Tongue (tissue), 2 donors: ENCODE measurements around the gene KIF9. TPM values are rescaled to one million over a fixed set of nuclear protein-coding genes. Genes with fewer than 3 reads are reported as not detected.
"Not testable (repeated sequence)": the region's sequence is repeated elsewhere in the genome, so short reads cannot be mapped to it uniquely, and the experiment has no call there.

Source experiments
- DNase-seq: peaks from one replicate; pipeline ENCODE4 v3.0.0-alpha.2; 2015
- total RNA-seq: library from RNA; depleted of rRNA; stranded (reverse); fragments of >200 nt; gene quantifications from one replicate; pipeline ENCODE4 v1.2.3, GENCODE V29; 2014

Gene KIF9
- total RNA-seq, 1 donor from 2014 or later, result 9.1 TPM

DNA sequence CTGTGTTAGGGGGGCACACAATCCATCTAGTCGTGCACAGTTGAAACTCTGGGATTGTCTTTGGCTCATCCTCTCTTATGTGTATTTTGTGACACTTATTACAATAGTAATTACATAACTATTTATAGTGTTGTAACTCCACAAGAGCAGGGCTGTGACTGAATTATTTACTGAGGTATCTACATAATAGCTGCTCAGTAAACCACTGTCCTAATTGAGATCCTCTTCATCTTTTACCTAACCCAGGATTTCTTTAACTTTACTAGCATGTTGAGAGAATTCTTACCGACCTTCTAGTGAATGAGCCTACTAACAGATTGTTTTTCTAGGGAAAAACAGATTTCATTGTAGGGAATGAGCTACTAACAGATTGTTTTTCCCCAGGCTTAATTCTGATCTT, 11.2 kb upstream of the KIF9 start:
- no peak for DNase-seq

- DNase-seq, result not testable (repeated sequence)
Measured at GRCh38 chr3:47291754-47292420, 9.3 kb upstream of the KIF9 start.

DNA sequence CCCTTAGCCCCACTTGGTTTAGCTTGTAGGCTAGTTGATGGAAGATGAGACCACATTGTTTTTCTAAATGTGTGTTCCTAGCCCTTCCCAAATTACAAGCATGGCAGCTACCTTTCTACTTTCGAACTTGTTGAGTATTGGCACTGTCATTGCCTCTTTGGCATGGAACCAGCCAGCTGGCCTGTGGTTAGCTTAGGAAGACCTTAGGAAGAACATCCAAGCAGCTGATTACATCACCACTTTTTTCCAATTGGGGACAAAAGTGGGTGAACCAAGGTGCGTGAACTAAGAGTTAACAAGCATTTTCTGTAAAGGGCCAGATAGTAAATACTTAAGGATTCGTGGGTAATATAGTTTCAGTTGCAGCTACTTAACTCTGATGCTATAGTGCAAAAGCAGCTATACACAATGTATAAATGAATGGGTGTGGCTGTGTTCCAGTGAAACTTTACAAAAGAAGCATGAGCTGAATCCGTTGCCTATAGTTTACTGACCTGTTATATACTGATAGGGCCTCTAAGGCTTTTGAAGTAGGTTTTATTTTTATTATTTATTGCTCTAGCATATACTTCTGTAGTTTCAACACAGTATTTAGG, 8.7 kb upstream of the KIF9 start:
- DNase-seq, result no peak

DNA sequence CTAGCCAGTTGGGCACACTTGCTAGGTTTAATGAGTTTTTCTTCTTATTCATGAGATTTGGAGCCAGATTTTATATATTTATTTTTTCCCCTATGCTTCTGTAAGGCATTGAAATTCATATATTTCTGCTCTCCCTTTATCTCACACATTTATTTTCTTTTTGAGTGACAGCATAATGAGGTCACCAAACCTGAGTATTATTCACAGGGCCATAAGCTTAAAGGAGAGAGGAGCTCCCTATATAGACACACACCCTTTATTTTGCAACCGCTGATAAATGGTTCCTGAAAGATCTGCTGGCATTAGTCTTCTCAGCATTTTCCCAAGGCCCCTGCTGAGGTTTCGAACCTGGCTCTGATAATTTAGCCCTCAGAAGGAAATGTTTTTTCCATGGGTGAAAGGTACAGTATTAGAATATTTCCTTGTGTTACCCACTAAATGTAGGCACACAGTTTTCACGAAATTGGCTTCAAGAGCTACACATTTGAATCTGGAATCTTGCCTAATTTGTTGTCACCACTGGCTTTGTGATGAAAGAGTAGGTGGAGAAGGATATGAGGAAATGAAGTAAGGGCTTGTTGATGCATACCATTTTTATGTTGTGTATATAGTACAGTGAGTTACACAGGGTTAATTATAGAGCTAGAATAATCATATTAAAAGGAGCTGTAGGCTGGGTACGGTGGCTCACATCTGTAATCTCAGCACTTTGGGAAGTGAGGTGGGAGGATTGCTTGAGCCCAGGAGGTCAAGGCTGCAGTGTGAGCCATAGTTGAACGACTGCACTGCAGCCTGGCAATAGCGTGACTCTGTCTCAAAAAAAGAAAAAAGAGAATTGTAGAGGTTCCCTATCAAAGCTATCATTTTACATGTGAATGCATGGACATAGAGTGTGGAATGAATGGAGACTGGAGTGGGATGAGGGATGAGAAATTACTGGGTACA, 6.6 kb upstream of the KIF9 start:
- no peak for DNase-seq

- DNase-seq, result peak; percentile 37
Measured at GRCh38 chr3:47283591-47284364, 1.2 kb upstream of the KIF9 start.

DNA sequence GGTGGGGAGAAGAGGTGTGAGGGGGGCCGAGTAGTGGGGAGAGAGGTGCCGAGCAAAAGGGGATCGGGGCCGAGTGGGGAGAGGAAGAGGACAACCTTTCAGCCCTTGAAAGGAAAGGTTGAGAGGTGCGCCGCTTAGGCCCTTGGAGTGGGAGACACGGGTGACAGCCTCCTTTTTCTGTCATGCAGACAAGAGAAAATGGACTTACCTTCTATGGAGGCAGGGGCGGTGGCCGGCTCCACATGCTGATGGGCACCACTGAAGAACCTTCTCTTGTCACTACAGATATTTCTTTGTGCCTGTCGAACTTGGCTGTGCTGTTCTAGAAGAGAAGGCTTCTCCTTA, 566 bp upstream of the KIF9 start:
- peak; percentile 35 for DNase-seq

DNA sequence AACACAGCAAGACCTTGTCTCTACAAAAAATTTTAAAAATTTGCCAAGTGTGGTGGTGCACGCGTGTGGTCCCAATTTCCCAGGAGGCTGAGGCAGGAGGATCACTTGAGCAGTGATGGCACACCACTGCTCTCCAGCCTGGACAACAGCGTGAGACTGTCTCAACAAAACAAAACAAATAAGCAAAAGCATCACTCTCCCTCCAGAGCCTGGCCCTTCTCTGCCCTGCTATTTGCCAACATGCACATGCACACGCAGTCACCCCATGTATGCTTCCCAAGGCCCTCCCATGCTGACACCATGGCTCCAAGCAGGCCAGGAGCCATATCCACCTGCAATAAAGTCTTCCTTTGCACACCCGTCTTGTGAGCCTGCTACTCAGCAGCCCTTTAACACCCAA, 2.1 kb downstream of the KIF9 start:
- DNase-seq, result no peak

- DNase-seq, result no peak
Measured at GRCh38 chr3:47276558-47276957, 6.0 kb downstream of the KIF9 start.

DNA sequence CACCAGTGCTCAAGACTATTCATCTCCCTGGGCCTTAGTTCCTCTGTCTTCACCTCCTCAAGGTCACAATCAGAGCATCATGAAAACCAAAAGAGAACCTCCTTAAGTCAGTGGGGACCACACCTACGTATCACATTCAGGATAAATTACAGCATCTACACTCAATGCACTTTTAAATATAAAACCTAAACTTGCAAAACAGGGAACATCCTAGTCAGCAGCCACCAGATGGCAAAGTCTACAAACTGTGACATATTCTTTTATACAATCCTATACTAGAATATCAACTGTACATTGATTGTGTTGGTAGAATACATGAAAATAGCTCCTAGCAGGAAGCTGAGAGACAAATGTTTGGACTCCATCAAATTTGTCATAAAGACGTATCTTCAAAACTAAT, 7.9 kb downstream of the KIF9 start:
- no peak for DNase-seq

- no peak for DNase-seq
Measured at GRCh38 chr3:47273564-47273963, 9.0 kb downstream of the KIF9 start.

GRCh38 chr3:47270526-47270925, 12.1 kb downstream of the KIF9 start:
- DNase-seq, result no peak

DNA sequence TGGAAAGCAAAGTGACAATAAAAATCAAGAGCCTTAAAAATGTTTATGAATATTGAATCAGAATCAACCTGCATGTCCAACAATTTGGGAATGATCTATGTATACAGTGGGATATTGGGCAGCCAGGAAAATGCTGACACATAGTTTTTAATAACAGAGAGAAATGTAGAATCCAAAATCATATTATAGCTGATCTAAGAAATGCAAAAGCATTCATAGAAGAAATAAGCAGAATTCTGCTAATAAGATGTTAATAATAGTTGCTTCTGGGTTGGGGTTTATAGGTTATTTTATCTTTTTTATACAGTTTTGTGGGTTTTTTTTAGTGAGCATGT, 15.1 kb downstream of the KIF9 start:
- DNase-seq, result no peak

DNA sequence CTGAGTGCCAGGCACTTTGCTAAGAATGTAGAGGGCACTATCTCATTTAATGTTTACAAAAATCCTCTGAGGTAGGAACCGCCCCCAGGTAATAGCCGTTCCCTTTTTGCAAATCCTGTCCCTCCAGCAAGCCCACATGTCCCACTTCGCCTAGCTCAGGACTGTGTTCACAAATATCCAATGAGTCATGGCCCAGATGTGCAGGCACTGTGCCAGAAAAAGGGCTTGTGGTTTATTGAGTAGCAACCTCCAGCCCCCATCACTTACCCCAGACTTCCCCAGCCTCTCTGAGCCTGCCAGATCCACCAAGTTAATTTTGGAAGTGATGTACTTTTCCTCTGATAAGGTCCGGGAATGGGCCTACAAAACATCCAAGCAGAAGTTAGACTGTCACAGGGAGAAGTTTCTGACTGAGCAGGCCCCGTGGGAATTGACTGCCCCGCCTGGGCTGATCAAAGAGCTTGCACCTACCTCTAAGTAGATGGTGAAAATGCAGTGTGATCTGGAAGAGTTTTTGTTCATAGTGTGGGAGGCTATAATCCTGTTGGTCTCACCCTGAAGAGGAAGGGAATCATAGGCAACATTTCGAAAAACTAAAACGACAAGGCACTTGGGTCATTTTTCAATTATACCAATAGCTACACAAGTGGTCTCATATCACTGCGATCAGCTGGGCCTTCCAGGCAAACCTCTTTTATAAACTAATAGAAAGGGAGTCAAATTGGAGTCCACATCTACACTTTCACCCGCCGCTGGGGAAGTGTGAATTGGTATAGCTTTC, 15.7 kb downstream of the KIF9 start:
- peak; percentile 84 for DNase-seq

DNA sequence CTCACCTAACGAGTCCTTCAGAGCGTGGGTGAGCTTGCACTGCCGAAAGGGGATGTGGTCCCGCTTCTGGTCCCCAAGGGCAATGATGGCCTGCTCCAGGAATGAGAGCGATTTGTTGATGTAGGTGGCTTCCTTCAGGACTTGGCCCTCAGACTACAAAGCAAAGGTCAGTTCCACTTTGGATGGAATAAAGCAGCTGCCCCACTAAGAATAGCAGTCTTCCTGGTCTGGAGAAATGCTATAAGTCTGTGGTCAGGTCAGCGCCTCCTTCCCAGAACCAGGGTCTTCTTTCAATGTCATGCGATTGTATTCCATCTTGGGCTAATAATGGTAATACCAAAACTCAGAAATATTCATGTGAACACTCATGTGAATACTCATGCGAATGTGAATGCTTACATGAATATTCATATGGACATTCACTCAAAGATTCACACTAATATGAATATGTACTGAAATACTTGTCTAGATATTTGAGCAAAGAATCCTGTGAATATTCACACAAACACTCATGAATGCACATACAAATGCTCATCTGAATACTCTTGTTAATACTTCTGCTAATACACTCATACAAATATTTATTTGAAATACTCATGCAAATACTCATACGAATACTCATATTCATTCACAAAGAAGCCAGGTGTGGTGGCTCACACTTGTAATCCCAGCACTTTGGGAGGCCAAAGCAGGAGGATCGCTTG, 16.7 kb downstream of the KIF9 start:
- no peak for DNase-seq

DNA sequence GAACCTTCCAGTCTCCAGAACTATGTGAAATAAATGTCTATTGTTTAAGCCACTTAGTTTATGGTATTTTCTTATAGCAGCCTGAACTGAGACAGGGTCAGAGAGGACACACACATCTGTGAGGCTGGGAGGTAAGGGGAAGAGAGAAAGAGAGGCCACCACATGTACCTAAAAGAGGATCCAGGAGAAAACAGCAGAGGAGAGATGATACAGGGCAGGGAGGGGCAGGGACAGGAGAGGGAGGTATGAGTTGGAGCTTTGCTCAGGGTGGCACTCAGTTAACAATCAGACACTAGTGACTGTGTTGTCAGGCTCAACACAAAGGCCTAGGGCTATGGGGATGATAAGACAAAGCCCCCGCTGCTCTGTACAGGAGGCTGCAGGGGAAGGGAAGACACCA, 17.6 kb downstream of the KIF9 start:
- DNase-seq, result no peak

GRCh38 chr3:47261301-47261700, 21.3 kb downstream of the KIF9 start:
- no peak for DNase-seq

DNA sequence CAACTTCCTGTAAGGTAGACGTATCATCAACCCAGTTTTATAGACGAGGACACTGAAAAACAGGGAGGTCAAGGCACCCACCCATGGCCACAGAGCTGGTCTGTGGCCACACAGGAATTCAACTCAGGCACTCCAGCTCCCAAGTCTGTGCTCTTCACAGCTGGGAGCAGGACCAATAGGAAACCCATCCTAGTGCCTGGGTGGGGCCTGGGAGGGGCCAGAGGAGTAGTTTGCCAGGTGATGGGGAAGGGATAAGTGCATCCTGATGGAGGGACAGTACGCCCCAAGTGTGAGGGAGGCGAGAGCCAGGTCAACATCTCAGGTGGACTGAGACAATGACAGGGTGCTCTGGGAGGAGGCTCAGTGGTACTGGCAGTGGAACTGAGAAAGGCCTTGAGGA, 22.0 kb downstream of the KIF9 start:
- DNase-seq, result no peak

DNA sequence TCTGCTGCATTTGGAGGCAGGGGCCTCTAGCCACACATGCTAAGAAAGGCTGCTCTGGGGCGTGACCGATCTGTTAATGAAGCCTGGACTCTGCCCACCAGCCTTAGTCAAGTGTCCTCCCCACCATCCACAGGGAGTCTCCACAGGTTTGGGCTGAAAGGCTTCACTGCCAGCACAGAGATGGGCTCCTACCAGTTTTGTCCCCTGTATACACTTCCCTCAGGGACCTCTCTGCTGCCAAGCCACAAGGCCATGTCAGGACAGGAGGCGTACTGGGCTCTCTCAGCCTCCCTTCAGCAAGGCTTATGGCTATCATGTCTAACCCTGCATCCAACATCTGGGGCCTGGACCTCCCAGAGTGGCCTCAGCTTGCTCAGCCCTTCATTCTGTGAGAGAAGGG, 23.5 kb downstream of the KIF9 start:
- DNase-seq, result no peak

DNA sequence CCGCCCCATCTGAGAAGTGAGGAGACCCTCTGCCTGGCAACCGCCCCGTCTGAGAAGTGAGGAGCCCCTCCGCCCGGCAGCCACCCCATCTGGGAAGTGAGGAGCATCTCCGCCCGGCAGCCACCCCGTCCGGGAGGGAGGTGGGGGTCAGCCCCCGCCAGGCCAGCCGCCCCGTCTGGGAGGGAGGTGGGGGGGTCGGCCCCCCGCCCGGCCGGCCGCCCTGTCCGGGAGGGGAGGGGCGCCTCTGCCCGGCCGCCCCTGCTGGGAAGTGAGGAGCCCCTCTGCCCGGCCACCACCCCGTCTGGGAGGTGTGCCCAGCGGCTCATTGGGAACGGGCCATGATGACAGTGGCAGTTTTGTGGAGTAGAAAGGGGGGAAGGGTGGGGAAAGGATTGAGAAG, 26.3 kb downstream of the KIF9 start:
- not testable (repeated sequence) for DNase-seq

DNA sequence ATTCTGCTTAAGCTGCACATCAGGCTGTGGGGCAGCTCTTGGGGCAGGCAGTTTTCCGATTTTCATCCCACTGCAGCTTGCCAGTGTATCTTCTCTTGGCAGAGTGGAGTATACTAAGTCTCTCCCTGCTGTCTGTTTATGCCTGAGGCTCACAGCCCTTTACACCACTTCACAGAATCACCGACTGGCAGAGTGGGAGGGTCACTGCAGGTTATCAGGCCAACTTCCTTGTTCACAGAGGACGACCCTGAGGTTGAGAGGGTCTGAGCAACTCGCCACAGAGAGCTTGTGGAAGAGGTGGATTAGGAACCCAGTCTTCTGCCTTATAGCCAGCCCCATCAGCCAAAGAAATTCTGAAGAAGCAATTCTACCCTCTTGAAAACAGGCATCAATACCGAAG, 30.9 kb downstream of the KIF9 start:
- no peak for DNase-seq

GRCh38 chr3:47251085-47251484, 31.5 kb downstream of the KIF9 start:
- DNase-seq, result not testable (repeated sequence)
